Ectodermal cell (in vitro differentiated cells): Measurements from ENCODE around the gene SEC24D. TPM values are rescaled to one million over a fixed set of nuclear protein-coding genes. Genes with fewer than 3 reads are reported as not detected.
"Not testable (repeated sequence)": the region's sequence is repeated elsewhere in the genome, so short reads cannot be mapped to it uniquely, and the experiment has no call there.

Source experiments
- H3K27ac ChIP-seq: 2 replicates; pipeline ENCODE4 v1.7.0; 2013; ENCODE audit warnings: mild to moderate bottlenecking, low read depth, low read length; ENCODE audit not compliant: insufficient read depth, poor library complexity, severe bottlenecking
- H3K27me3 ChIP-seq: 2 replicates; pipeline ENCODE4 v1.7.0; 2013; ENCODE audit warnings: mild to moderate bottlenecking, low read length; ENCODE audit not compliant: insufficient read depth, control insufficient read depth, poor library complexity, severe bottlenecking
- H3K36me3 ChIP-seq: one replicate; pipeline ENCODE4 v1.7.0; 2013; ENCODE audit warnings: low read length; ENCODE audit not compliant: control insufficient read depth, insufficient read depth
- H3K4me1 ChIP-seq: one replicate; pipeline ENCODE4 v1.7.0; 2013; ENCODE audit warnings: low read length; ENCODE audit not compliant: control insufficient read depth, insufficient read depth
- H3K4me3 ChIP-seq: 2 replicates; pipeline ENCODE4 v1.7.0; 2013; ENCODE audit warnings: low read depth, low read length, control low read depth; ENCODE audit not compliant: insufficient read depth
- H3K9me3 ChIP-seq: 2 replicates; pipeline ENCODE4 v1.7.0; 2013; ENCODE audit warnings: mild to moderate bottlenecking, low read length, moderate library complexity; ENCODE audit not compliant: control insufficient read depth
- WGBS, 2 experiments: methylation state at CpG; one replicate each; pipeline ENCODE4 v1.1.7; 2013; ENCODE audit warnings: missing lambda C conversion rate in 2 of 2; 5-methylcytosine and 5-hydroxymethylcytosine counted together
- polyA plus RNA-seq, 4 experiments: library from polyadenylated mRNA; stranded (reverse); fragments of 50-300 nt; gene quantifications; one replicate each; pipeline ENCODE4 v1.2.3, GENCODE V29; 2013

SEC24D gene
- polyA plus RNA-seq (2013, experiment 1 of 4), result 15.8 TPM
- 13.8 TPM for polyA plus RNA-seq (2013, experiment 2 of 4)
- polyA plus RNA-seq (2013, experiment 3 of 4), result 13.1 TPM
- 13.5 TPM for polyA plus RNA-seq (2013, experiment 4 of 4)

DNA sequence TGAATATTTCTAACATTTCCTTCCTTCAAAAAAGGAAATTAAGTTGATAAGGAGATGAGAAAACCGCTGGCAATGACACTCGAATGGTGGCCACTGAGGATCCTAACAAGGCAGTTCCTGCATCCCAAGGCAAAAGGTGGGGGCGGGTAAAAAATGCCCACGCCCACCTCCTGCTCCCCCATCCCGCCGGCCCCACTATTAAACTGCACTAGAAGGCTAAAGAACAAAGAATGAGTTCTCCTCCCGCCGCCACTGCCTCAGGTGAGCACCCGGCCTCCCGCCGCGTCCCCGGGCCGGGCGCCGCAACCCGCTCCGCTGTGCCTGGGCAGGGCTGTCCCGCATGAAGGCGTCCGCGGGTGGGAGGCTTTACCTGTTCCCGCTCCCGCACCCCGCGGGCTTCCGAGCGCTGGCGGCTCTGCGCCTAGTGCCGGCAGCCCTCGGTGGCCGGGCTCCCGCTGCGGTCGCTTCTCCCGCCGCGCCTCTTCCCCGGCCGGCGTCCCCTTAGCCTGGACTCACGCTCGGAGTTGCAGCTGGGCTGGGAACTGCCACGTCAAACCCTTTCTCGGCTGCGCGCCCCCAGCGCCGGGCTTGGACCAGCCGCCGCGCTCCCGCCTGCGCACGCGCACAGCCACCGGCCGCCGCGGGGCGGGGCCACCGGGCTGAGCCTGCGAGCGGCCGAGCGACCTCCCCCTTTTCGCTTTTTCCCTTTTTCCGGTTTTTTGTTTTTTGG lies at the start of gene SEC24D:
SEC24D (minus strand) TSS at position 556 of the 730 bp plus-strand sequence. CDS start 2,430 bp downstream, outside the sequence.
- H3K36me3 ChIP-seq, result no peaks in the 10 kb centered on the region
- H3K27ac ChIP-seq, result peak within 1 kb of the TSS; percentile 58
- H3K4me1 ChIP-seq, result no peaks in the 10 kb centered on the region
- H3K9me3 ChIP-seq, result no peaks in the 10 kb centered on the region
- no peaks in the 10 kb centered on the region for H3K27me3 ChIP-seq
- WGBS, 2 experiments, result 0% methylated on average over 69 of the region's 69 CpGs
- peak within 1 kb of the TSS; percentile 90 for H3K4me3 ChIP-seq

- no peaks in the 10 kb centered on the region for H3K36me3 ChIP-seq
- H3K4me3 ChIP-seq, result no peak overlapping the region
- H3K27ac ChIP-seq, result no peak overlapping the region
- no peaks in the 10 kb centered on the region for H3K9me3 ChIP-seq
- H3K4me1 ChIP-seq, result no peaks in the 10 kb centered on the region
- H3K27me3 ChIP-seq, result peaks cover 19% of the 10 kb centered on the region
- 92 to 97% methylated on average over 3 of the region's 3 CpGs for WGBS, 2 experiments
Measured at GRCh38 chr4:118884716-118885115, 48.8 kb upstream of the SEC24D start.

- WGBS, 2 experiments, result 90 to 100% methylated on average over 1 of the region's 1 CpG
- Histone ChIP-seq H3K27me3 (peaks cover 12% of the 10 kb centered on the region), H3K4me1 (no peaks in the 10 kb centered on the region), H3K27ac (no peak overlapping the region), H3K36me3 (no peaks in the 10 kb centered on the region), H3K4me3 (no peak overlapping the region), H3K9me3 (no peaks in the 10 kb centered on the region)
Measured at GRCh38 chr4:118883861-118884260, 47.9 kb upstream of the SEC24D start.

GRCh38 chr4:118881512-118882146 lies 45.7 kb upstream of the SEC24D start:
- H3K27me3 ChIP-seq, result no peaks in the 10 kb centered on the region
- 81% methylated on average over 12 of the region's 12 CpGs for WGBS, 2 experiments
- no peaks in the 10 kb centered on the region for H3K36me3 ChIP-seq
- H3K4me1 ChIP-seq, result no peaks in the 10 kb centered on the region
- H3K9me3 ChIP-seq, result no peaks in the 10 kb centered on the region
- H3K27ac ChIP-seq, result no peak overlapping the region
- no peak overlapping the region for H3K4me3 ChIP-seq

DNA sequence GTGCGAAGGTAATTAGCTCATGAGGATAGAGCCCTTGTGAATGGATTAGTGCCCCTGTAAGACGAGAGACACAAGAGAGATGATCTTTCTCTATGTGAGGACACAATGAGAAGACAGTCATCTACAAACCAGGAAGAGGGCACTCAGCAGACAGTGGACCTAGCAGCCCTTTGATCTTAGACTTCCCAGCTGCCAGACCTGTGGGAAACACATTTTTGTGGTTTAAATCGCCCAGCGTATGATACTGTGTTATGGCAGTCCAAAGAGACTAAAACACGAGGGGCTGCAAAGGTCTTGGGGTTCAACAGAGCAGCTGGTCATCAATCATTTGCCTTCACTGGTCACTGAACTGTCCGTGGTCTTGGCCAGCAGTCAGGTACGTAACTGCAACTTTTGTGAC lies 43.5 kb upstream of the SEC24D start:
- Histone ChIP-seq H3K4me1 (no peaks in the 10 kb centered on the region), H3K9me3 (no peaks in the 10 kb centered on the region), H3K27me3 (no peaks in the 10 kb centered on the region), H3K4me3 (no peak overlapping the region), H3K36me3 (no peaks in the 10 kb centered on the region), H3K27ac (no peak overlapping the region)
- 93 to 95% methylated on average over 7 of the region's 7 CpGs for WGBS, 2 experiments

GRCh38 chr4:118878507-118878906 lies 42.6 kb upstream of the SEC24D start:
- not testable (repeated sequence) for H3K27me3 ChIP-seq, H3K9me3 ChIP-seq, H3K4me1 ChIP-seq, H3K4me3 ChIP-seq, H3K27ac ChIP-seq, H3K36me3 ChIP-seq
- 91 to 95% methylated on average over 9 of the region's 9 CpGs for WGBS, 2 experiments

DNA sequence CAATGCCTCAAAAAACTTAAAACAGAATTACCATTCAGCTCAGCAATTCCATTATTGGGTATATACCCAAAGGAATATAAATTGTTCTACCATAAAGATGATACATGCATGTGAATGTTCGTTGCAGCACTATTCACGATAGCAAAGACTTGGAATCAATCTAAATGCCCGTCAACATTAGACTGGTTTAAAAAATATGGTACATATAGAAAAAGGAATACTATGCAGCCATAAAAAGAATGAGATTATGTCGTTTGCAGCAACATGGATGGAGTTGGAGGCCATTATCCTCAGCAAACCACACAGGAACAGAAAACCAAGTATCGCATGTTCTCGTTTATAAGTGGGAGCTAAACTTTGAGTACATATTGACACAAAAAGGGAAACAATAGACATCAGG lies 41.9 kb upstream of the SEC24D start:
- no peaks in the 10 kb centered on the region for H3K9me3 ChIP-seq
- H3K27ac ChIP-seq, result no peak overlapping the region
- 90 to 96% methylated on average over 6 of the region's 6 CpGs for WGBS, 2 experiments
- H3K4me1 ChIP-seq, result no peaks in the 10 kb centered on the region
- H3K27me3 ChIP-seq, result no peaks in the 10 kb centered on the region
- H3K36me3 ChIP-seq, result no peaks in the 10 kb centered on the region
- no peak overlapping the region for H3K4me3 ChIP-seq

- H3K9me3 ChIP-seq, result no peaks in the 10 kb centered on the region
- H3K27me3 ChIP-seq, result no peaks in the 10 kb centered on the region
- H3K27ac ChIP-seq, result no peak overlapping the region
- H3K36me3 ChIP-seq, result no peaks in the 10 kb centered on the region
- no peak overlapping the region for H3K4me3 ChIP-seq
- no peaks in the 10 kb centered on the region for H3K4me1 ChIP-seq
- 87 to 93% methylated on average over 3 to 4 of the region's 4 CpGs for WGBS, 2 experiments
Measured at GRCh38 chr4:118872181-118872580, 36.3 kb upstream of the SEC24D start.

- Histone ChIP-seq H3K9me3 (no peaks in the 10 kb centered on the region), H3K27me3 (no peaks in the 10 kb centered on the region), H3K36me3 (no peaks in the 10 kb centered on the region), H3K4me3 (no peak overlapping the region), H3K27ac (no peak overlapping the region), H3K4me1 (no peaks in the 10 kb centered on the region)
- 42 to 71% methylated on average over 1 to 2 of the region's 2 CpGs for whole genome bisulfite sequencing, 2 experiments
Measured at GRCh38 chr4:118869808-118870342, 33.9 kb upstream of the SEC24D start.

DNA sequence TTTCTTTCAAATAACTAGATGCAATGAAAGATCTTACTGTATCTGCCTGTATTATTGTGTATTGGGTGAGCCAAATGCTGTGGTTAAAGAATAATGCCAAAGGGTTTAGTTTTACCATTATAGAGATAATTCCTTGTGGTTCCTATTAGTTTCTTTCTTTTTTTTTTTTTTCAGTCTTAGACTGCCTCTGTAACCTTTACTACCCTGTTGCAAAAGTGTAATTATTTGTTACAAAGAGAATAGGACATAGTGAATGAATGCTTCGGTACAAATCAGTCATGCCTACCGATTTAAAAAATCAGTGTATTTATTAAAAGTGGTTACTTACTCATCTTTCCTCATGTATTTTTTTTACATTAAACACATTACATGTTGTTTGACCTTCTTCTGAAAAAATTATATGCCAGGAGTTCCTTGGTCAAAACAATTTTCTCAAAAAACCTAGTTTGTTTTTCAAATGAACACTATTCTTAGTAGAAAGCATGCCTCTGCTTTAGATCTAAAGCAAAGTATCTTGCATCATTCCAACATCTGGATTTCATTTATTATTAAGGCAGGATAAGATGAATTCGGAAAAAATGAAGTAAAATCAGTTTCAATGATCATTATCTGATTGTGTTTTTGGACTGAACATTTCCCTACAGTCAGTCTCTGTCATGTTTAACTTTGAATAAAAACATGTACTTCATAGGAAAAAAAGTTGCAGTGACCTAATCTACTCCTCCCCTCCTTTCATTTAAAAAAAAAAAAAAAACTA lies 31.6 kb upstream of the SEC24D start:
- H3K36me3 ChIP-seq, result no peaks in the 10 kb centered on the region
- no peak overlapping the region for H3K4me3 ChIP-seq
- no peaks in the 10 kb centered on the region for H3K27me3 ChIP-seq
- H3K4me1 ChIP-seq, result no peaks in the 10 kb centered on the region
- no peak overlapping the region for H3K27ac ChIP-seq
- WGBS, 2 experiments, result 92% methylated on average over 3 of the region's 3 CpGs; no CpG with 5 or more reads in 1 of the 2 experiments
- H3K9me3 ChIP-seq, result no peaks in the 10 kb centered on the region
